Endothelial cell of umbilical vein (primary cell): ENCODE results near the gene HECTD4. TPM values are rescaled to one million over a fixed set of nuclear protein-coding genes. Genes with fewer than 3 reads are reported as not detected.

Experiments
- BruUV-seq: library from RNA; stranded (reverse); fragments of 400-500 nt; replicated peaks from 2 replicates; lab custom pipeline; 2021; lab: Mats Ljungman, UMichigan
- CTCF ChIA-PET: fragments of 300-600, 350-600 bp; sonication (Branson Sonifier 250); formaldehyde crosslinking; loops from one replicate; lab custom pipeline; 2021; ENCODE audit warnings: antibody characterized with exemption, inconsistent platforms; lab: Charles Lee
- POLR2A ChIA-PET: fragments of 300-600, 350-600 bp; sonication (Branson Sonifier 250); formaldehyde crosslinking; loops from one replicate; lab custom pipeline; 2021; ENCODE audit warnings: antibody characterized with exemption, inconsistent platforms; lab: Charles Lee
- DNase-seq: peaks from one replicate; pipeline ENCODE4 v3.0.0-alpha.2; 2011; ENCODE audit warnings: low read depth, low spot score
- FAIRE-seq: peaks from 2 replicates; lab custom pipeline; 2011; peaks lifted over from hg19 to GRCh38; lab: Jason Lieb, UNC
- H2AFZ ChIP-seq: 2 replicates; pipeline ENCODE4 v1.6.0; 2012; ENCODE audit warnings: low read depth, low read length, control low read depth, inconsistent platforms
- H3K27ac ChIP-seq: 2 replicates; pipeline ENCODE4 v1.5.1; 2011; ENCODE audit warnings: low read depth, mild to moderate bottlenecking, control low read depth, low read length, moderate library complexity; ENCODE audit not compliant: insufficient read depth
- H3K27me3 ChIP-seq, 2 experiments: 2 replicates each; pipeline versions ENCODE4 v1.6.0 to v1.6.1; 2011; ENCODE audit warnings: low read length in 2 of 2, mixed read lengths in 1 of 2; ENCODE audit not compliant: control insufficient read depth in 2 of 2, insufficient read depth in 2 of 2
- H3K36me3 ChIP-seq, 2 experiments: 2 replicates in 1 of 2; 3 replicates in 1 of 2; pipeline ENCODE4 v1.5.1; 2011; ENCODE audit warnings: low read length in 2 of 2, mild to moderate bottlenecking in 1 of 2, moderate library complexity in 1 of 2; ENCODE audit not compliant: control insufficient read depth in 2 of 2, insufficient read depth in 2 of 2; ENCODE audit errors: extremely low read depth in 1 of 2
- H3K4me1 ChIP-seq: 3 replicates; pipeline ENCODE4 v1.5.1; 2011; ENCODE audit warnings: mild to moderate bottlenecking, low read length; ENCODE audit not compliant: control insufficient read depth, insufficient read depth; ENCODE audit errors: extremely low read depth
- H3K4me2 ChIP-seq: 2 replicates; pipeline ENCODE4 v1.6.1; 2011; ENCODE audit warnings: low read length, control low read depth, mixed read lengths; ENCODE audit not compliant: insufficient read depth
- H3K4me3 ChIP-seq, 3 experiments: fragments of 200-600 bp in 1 of 3; sonication (generic), shearing (Covaris generic) in 1 of 3; replicated peaks in 1 of 3; 2 replicates each; pipeline ENCODE4 v1.5.1; 2011 to 2016; ENCODE audit warnings: control low read depth in 3 of 3, low read length in 3 of 3, mild to moderate bottlenecking in 2 of 3, inconsistent platforms in 1 of 3, low read depth in 1 of 3, moderate library complexity in 1 of 3; ENCODE audit not compliant: insufficient read depth in 1 of 3
- H3K79me2 ChIP-seq: 2 replicates; pipeline ENCODE4 v1.6.0; 2012; ENCODE audit warnings: low read length, inconsistent platforms; ENCODE audit not compliant: control insufficient read depth, insufficient read depth
- H3K9ac ChIP-seq: replicated peaks from 2 replicates; pipeline ENCODE3; 2011; ENCODE audit warnings: low read length, control low read depth; ENCODE audit not compliant: insufficient read depth; ENCODE audit errors: extremely low read depth
- H3K9me1 ChIP-seq: replicated peaks from 3 replicates; pipeline ENCODE4 v1.6.0; 2011; ENCODE audit warnings: mild to moderate bottlenecking, low read length; ENCODE audit not compliant: control insufficient read depth, insufficient read depth; ENCODE audit errors: extremely low read depth
- H3K9me3 ChIP-seq: replicated peaks from 2 replicates; pipeline ENCODE4 v1.5.1; 2012; ENCODE audit warnings: low read length, inconsistent platforms; ENCODE audit not compliant: control insufficient read depth, insufficient read depth
- H4K20me1 ChIP-seq: replicated peaks from 2 replicates; pipeline ENCODE3; 2011; ENCODE audit warnings: mild to moderate bottlenecking, low read length; ENCODE audit not compliant: control insufficient read depth, insufficient read depth; ENCODE audit errors: extremely low read depth
- EZH2 ChIP-seq: IDR thresholded peaks from 2 replicates; pipeline ENCODE4 v1.6.1; 2012; ENCODE audit warnings: borderline replicate concordance, low read depth, mild to moderate bottlenecking, moderate library complexity, low read length, inconsistent platforms; ENCODE audit not compliant: severe bottlenecking
- FOS ChIP-seq: IDR thresholded peaks from 2 replicates; pipeline ENCODE4 v1.6.1; 2011; ENCODE audit warnings: mild to moderate bottlenecking, low read length, moderate library complexity, borderline replicate concordance; ENCODE audit not compliant: insufficient read depth
- GATA2 ChIP-seq: IDR thresholded peaks from 2 replicates; pipeline ENCODE4 v1.7.0; 2011; ENCODE audit warnings: low read depth, mild to moderate bottlenecking, moderate library complexity, mixed read lengths, low read length; ENCODE audit not compliant: insufficient read length, insufficient read depth
- JUN ChIP-seq: IDR thresholded peaks from 2 replicates; pipeline ENCODE4 v1.6.1; 2011; ENCODE audit warnings: borderline replicate concordance, low read depth; ENCODE audit not compliant: insufficient read length, insufficient read depth
- MYC ChIP-seq: IDR thresholded peaks from one replicate; pipeline ENCODE4 v1.6.1; 2011; ENCODE audit warnings: mild to moderate bottlenecking, low read depth, low read length
- POLR2A ChIP-seq: IDR thresholded peaks from 2 replicates; pipeline ENCODE4 v1.6.1; 2012; ENCODE audit warnings: low read depth, mild to moderate bottlenecking, control low read depth, low read length
- POLR2AphosphoS5 ChIP-seq: IDR thresholded peaks from 2 replicates; pipeline ENCODE4 v1.6.1; 2012; ENCODE audit warnings: low read depth, mild to moderate bottlenecking, control low read depth, low read length, moderate library complexity; ENCODE audit not compliant: insufficient read depth
- dilution Hi-C: fragments of 300-500 bp; cut with MboI; formaldehyde crosslinking; loops from one replicate; pipeline ENCODE4 v1.15.0; 2019; ENCODE audit warnings: low sequenced_read_pairs; ENCODE audit not compliant: extremely low pct_ligation_motif_present
- intact Hi-C: fragments of 100-400 bp; cut with micrococcal nuclease; formaldehyde crosslinking; loops from one replicate; pipeline ENCODE4 v1.10.0; 2022
- polyA plus RNA-seq, 4 experiments: library from polyadenylated mRNA; depleted of rRNA in 3 of 4; stranded (reverse) in 3 of 4; unstranded in 1 of 4; fragments of >200 nt; gene quantifications; 2 replicates each; pipeline versions ENCODE4 v1.2.1 to v1.2.3, GENCODE V29; 2011 to 2012; ENCODE audit warnings: missing spikeins in 1 of 4
- total RNA-seq: library from RNA; stranded (reverse); gene quantifications from 2 replicates; pipeline ENCODE4 v1.2.3, GENCODE V29; 2021
- TF ChIP-seq, protein P1 (sequence below), 2 donors: IDR thresholded peaks; 1 replicate in 1 of 2; 2 replicates in 1 of 2; pipeline ENCODE4 v1.5.1; 2011; ENCODE audit warnings: low read length in 2 of 2, mild to moderate bottlenecking in 2 of 2, moderate library complexity in 2 of 2, control low read depth in 1 of 2, inconsistent platforms in 1 of 2, low read depth in 1 of 2; ENCODE audit not compliant: insufficient read depth in 1 of 2; ENCODE audit errors: extremely low read depth in 1 of 2
- TF ChIP-seq, protein P2 (sequence below): IDR thresholded peaks from 2 replicates; pipeline ENCODE4 v1.6.1; 2011; ENCODE audit not compliant: insufficient read depth, insufficient read length

The HECTD4 gene
- total and polyA plus RNA-seq, 2 donors (not counting 3 experiments of a cell fraction or from before 2014, with no cell fraction given), result 9.7 to 47.7 TPM

DNA sequence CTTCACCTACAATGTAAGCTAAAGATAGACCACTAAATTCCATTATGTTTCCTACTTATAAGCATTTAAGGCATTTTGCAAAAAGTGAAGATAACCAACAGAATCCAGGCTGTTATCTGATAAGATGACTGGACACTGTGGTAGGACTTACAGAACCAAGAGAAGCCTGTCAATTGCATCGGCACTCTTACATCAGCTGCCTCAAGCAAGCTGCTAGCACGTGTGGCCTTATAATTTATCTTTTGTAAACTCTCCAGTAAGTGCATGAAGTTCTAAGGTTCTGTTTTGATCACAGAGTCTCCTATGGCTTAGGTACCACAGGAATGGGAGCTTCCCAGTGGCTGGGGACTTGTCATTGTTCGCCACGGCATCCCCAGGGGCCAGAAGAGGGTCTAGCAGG lies 168.2 kb downstream of the HECTD4 start:
- TF ChIP-seq JUN (no peak), POLR2A (no peak), FOS (no peak), MYC (no peak), EZH2 (no peak), POLR2AphosphoS5 (no peak), GATA2 (no peak)
- TF ChIP-seq, protein P1, sequence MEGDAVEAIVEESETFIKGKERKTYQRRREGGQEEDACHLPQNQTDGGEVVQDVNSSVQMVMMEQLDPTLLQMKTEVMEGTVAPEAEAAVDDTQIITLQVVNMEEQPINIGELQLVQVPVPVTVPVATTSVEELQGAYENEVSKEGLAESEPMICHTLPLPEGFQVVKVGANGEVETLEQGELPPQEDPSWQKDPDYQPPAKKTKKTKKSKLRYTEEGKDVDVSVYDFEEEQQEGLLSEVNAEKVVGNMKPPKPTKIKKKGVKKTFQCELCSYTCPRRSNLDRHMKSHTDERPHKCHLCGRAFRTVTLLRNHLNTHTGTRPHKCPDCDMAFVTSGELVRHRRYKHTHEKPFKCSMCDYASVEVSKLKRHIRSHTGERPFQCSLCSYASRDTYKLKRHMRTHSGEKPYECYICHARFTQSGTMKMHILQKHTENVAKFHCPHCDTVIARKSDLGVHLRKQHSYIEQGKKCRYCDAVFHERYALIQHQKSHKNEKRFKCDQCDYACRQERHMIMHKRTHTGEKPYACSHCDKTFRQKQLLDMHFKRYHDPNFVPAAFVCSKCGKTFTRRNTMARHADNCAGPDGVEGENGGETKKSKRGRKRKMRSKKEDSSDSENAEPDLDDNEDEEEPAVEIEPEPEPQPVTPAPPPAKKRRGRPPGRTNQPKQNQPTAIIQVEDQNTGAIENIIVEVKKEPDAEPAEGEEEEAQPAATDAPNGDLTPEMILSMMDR (IDR thresholded peaks at IDR 0.05; ENCODE audit: extremely low read depth in 1 of 2, insufficient read depth in 1 of 2, low read depth in 1 of 2, low read length in 2 of 2), result no peak
- TF ChIP-seq, protein P2, sequence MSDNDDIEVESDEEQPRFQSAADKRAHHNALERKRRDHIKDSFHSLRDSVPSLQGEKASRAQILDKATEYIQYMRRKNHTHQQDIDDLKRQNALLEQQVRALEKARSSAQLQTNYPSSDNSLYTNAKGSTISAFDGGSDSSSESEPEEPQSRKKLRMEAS, result no peak
- intact Hi-C loops (no loop called here), dilution Hi-C loops (no loop called here)
- Histone ChIP-seq H3K4me3 (no peak overlapping the region), H3K27me3 (no peaks in the 10 kb centered on the region), H3K9me3 (no peaks in the 10 kb centered on the region), H3K9ac (no peak overlapping the region), H2AFZ (no peak overlapping the region), H3K36me3 (peaks cover 5 to 24% of the 10 kb centered on the region in 2 experiments), H3K4me1 (no peaks in the 10 kb centered on the region), H3K4me2 (no peak overlapping the region), H3K9me1 (no peaks in the 10 kb centered on the region), H3K27ac (no peak overlapping the region), H4K20me1 (no peaks in the 10 kb centered on the region), H3K79me2 (no peaks in the 10 kb centered on the region)
- FAIRE-seq (no peak), DNase-seq (no peak)
- POLR2A ChIA-PET, result no interaction called here
- BruUV-seq, result no TSS peak
- CTCF ChIA-PET, result interaction anchor here (0.8 kb wide), 1 partner anchor 15 kb away, joined by 4 read pairs; no protein-coding TSS in a partner anchor
